ENCODE data around the gene OGT.

The OGT gene

GRCh38 chrX:71622576-71623450 lies 89.9 kb downstream of the OGT start:
- TF ChIP-seq CTCF (IDR thresholded peaks at IDR 0.05) = no peak

GRCh38 chrX:71623714-71624113 lies 90.8 kb downstream of the OGT start:
- Mint-ChIP-seq H3K27me3 (ENCODE audit: low read depth, poor library complexity) (no peaks in the 10 kb centered on the region), H3K4me3 (no peak overlapping the region), H3K27ac (no peak overlapping the region), H3K4me1 (peaks cover 3% of the 10 kb centered on the region), H3K36me3 (ENCODE audit: low read depth) (no peaks in the 10 kb centered on the region), H3K9me3 (peaks cover 57% of the 10 kb centered on the region)
- TF ChIP-seq CTCF (IDR thresholded peaks at IDR 0.05) = no peak
- DNase-seq = no peak

More at GRCh38 chrX:71622576-71623450, 89.9 kb downstream of the OGT start:
- no peak overlapping the region for H3K4me3 Mint-ChIP-seq
- peaks cover 3% of the 10 kb centered on the region for H3K4me1 Mint-ChIP-seq
- no peaks in the 10 kb centered on the region for H3K36me3 Mint-ChIP-seq (ENCODE audit: low read depth)
- H3K9me3 Mint-ChIP-seq = peaks cover 61% of the 10 kb centered on the region
- peak overlapping the region; percentile 36 for H3K27ac Mint-ChIP-seq
- H3K27me3 Mint-ChIP-seq (ENCODE audit: low read depth, poor library complexity) = no peaks in the 10 kb centered on the region
- peak; percentile 38 for DNase-seq

DNA sequence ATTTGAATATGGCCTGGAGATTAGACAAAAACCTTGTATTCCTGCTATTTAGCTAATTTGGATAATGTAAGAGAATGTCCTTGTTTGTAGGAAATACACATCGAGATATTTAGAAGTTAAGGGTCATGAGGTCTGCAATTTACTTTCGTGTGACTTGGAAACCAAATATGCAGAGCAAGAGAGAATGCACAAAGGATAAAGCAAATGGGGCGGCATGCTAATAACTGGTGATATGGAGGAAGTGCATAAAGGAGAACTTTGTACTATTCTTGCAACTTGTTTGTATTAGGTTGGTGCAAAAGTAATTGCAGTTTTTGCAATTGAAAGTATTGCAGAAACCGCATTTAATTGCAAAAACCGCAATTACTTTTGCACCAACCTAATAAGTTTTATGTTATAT lies 92.6 kb downstream of the OGT start:
- no peak for DNase-seq
- no peak overlapping the region for H3K27ac Mint-ChIP-seq
- no peak for TF ChIP-seq CTCF (IDR thresholded peaks at IDR 0.05)
- no peak overlapping the region for H3K4me3 Mint-ChIP-seq
- H3K27me3 Mint-ChIP-seq (ENCODE audit: low read depth, poor library complexity) = no peaks in the 10 kb centered on the region
- H3K9me3 Mint-ChIP-seq = peaks cover 53% of the 10 kb centered on the region
- H3K4me1 Mint-ChIP-seq = peaks cover 3% of the 10 kb centered on the region
- no peaks in the 10 kb centered on the region for H3K36me3 Mint-ChIP-seq (ENCODE audit: low read depth)
